Activated T-cell treated with anti-CD3 and anti-CD28 coated beads for 1 hour (primary cell): ENCODE measurements around the gene SIVA1.
"Not testable (repeated sequence)": the region's sequence is repeated elsewhere in the genome, so short reads cannot be mapped to it uniquely, and the experiment has no call there.

Experiments used
- DNase-seq: peaks from one replicate; pipeline ENCODE4 v3.0.0-alpha.2; 2020; ENCODE audit warnings: low read depth

Gene SIVA1

DNA sequence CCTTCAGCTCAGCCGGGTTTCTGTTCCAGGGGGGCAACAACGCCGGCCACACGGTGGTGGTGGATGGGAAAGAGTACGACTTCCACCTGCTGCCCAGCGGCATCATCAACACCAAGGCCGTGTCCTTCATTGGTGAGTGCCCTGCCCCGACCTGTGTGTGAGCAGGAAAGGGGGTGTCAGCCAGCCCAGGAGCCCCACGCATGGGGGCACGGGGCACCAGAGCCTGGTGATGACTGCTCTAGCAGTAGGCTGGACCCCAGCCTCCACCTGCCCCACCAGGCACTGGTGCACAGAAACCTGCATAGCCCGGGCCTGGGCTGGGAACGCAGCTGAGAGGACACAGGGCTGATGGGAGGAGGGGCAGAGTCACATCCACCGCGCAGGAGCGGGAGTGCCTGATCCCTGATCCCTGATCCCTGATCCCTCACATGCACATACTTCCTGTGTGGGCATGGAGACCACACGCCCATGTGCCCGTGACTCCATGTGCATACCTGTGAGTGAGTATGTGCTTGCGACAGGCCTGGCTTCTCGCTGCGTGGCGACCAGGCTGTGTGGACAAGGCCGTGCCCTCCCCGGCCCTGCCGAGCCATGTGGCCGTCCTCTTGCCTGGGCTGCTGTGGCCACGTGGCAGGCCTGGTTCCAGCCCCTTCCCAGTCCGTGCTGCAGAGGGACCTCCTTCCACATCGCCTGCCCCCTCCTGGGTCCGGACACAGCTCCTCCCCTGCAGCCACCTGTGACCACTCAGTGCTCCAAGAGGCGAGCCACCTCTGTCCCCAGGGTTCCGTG is 17.8 kb upstream of the SIVA1 start:
- no peak for DNase-seq

DNA sequence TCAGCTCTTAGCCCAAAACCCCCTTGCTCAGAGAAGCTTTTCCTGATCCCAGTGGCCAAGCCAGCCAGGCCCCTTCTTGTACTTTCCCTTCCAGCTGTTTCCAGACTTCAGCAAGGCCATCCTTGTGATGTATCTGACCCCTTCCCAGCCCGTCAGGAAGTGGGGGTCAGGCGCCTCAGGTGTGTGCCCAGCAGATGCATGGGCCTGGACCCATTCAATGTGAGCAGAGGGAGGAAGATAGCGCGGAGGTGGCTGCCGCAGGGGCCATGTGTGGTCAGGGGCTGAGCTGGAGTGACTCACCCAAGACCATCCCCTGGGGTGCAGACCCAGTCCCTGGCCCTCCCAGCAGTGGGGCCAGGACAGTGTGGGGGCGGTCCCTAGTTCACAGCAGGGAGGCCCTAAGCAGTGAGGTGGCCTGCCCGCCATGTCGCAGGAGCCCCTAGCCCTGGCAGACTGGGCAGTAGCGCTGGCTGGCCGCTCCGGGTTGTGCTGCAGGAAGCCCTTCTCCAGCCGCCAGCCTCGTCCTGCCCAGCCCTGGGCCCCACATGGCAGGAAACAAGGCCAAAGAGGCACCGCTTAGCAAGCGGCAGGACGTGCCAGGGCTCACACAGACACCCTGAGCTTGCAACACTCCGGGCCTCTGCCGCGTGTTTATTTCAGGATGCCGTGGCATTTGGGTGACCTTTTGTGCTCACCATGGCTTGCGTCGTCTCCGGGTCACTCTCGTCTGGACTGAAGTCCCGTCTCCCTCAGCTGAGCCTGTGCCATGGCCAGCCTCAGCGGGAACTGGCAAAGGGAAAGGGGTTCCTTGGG is 16.9 kb upstream of the SIVA1 start:
- DNase-seq, result no peak

DNA sequence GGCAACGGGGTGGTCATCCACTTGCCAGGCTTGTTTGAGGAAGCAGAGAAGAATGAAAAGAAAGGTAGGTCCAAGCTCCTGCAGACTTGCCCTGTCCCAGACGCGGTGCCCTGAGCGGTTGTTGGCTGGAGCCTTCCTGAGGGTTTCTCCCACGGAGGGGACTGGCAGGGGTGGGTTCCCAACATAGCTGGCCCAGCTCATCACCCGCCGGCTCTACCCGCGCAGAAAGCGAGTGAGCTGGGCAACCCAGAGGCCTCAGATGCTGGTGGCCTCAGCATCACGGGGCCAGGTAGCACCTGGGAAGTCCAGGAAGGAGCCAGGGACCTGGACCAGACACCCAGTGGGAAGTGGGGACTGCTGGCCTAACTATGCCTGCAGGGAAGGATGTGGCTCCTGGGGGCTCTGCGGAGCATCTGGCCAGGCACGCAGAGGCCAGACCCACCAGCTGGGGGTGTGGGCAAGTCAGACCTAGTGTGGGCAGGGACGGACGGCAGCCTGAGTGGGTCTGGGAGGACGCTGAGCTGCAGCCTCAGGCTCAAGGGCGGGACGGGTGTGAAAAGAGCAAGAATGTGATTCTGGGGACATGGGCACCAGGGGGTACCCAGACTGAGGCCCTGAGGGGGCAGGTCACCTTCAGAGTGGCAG is 14.4 kb upstream of the SIVA1 start:
- no peak for DNase-seq

DNA sequence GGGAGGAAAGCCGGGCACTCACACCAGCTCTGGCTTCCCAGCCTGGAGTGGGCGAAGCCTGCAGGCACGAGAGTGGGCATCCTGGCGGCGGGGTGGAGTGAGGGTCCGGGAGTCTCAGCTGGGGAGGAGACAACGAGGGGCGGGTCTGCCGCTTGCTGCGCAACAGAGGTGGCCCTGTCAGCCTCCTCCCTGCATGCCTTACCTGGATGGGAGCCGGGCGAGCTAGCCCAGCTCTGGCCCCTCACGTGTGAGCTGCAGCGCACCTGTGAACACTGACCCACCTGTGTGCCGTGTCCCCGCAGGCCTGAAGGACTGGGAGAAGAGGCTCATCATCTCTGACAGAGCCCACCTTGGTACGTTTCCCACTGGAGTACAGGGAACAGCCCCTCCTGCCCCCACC is 13.9 kb upstream of the SIVA1 start:
- no peak for DNase-seq

- no peak for DNase-seq
Observed at GRCh38 chr14:104739546-104740516, 13.1 kb upstream of the SIVA1 start.

DNA sequence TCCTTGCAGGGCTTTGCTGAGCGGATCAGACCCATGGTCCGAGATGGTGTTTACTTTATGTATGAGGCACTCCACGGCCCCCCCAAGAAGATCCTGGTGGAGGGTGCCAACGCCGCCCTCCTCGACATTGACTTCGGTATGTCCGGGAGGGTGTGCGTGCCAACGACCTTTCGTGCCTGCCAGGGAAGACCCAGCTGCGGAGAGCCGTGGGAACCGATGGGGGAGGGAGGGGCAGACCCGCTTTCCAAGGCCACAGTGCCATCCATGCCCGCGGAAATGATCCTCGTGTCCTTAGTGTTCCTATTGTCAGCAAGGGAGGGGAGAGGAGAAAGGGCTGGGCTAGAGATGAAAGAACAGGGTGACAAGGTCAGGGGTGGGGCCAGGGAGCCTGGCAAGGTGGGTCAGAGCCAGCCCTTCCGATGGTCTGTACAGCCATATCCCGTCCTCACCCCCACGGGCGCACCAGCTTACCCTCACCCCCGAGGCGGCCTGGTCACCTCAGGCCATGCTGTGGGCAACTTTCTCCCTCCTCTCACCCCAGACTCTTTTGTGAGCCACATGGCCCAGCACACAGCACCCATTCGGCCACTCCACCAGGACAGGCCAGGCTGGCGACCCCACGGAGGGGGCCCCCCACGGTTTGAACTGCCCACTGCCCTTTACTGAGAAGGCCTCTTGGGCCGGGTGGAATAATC is 11.7 kb upstream of the SIVA1 start:
- DNase-seq, result no peak

GRCh38 chr14:104741803-104742251 is 11.1 kb upstream of the SIVA1 start:
- DNase-seq, result no peak

DNA sequence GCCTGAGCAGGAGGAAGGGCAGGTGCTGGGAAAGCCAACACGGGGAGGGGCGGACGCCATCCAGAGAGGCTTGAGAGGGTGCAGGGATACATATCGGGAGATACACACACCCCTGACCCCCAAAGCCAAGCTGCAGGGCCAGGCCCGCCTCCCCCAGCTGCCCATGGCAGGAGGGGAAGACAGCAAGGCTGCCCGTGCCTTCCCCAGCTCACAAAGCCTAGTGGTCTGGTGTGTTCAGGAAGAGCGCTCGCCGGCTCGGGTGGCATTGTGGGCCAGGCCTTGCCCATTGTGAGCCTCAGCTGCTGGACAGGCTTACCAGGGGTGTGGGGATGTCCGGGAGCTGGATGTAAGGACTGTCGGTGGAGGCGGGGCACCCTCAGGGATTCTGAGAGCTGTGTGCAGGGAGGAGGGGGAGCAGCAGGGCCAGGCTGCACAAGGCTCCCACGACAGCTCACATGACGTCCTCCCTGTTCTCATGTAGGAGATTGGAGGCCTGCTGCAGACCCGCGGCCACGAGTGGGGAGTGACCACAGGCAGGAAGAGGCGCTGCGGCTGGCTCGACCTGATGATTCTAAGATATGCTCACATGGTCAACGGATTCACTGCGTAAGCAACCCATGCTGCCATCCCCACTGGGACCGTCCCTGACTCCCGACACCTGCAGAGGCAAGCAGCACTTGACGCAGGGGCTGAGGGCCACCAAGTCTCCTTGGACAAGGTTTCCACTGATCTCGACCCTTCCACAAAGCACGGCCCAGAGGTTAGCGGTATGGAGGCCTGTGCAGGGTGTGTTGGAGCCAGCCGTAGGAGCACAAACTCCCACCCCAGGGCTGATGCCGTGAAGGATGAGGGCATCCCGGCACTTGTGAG is 10.1 kb upstream of the SIVA1 start:
- DNase-seq, result no peak

DNA sequence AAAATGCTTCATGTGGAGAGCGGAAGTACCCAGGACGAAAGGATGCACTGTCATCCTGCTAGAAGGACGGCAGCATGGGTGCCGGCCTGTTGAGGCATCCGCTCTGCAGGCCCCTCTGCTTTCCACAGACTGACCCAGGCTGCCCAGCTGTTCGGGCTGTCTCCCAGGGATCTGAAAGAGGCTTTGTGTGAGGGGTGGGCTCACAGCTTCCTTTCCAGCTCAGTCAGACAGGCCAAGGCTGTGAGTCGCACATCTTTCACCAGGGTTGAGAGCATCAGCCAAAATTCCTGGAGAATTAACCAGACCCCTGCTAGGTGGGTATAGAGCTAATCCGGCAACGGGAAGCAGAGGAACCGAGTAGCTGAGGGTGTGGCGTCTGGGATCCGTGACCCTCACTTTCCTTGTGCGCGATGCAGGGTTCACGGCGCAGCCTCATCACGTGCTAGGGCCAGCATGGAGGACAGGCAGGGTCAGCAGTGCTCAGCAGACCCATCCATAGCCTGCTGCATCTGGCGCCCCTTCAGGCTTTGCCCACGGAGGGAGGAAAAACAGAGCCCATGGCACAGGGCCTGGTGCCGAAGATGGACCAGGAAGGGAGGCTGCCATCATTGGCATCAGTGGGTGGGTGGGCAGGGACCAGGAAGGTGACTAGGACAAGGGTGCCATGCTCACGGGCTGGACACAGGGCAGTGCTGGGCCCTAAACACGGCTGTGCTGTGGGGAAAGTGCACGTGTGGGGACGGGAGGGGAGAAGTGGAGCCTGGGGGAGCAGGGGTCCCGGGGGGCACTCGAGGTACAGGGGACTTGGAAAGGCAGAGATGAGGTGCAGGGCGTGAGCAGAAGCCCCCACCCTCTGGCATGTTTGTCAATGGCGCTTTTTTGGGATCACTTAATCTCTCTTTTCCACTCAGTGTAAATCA is 9.2 kb upstream of the SIVA1 start:
- no peak for DNase-seq

DNA sequence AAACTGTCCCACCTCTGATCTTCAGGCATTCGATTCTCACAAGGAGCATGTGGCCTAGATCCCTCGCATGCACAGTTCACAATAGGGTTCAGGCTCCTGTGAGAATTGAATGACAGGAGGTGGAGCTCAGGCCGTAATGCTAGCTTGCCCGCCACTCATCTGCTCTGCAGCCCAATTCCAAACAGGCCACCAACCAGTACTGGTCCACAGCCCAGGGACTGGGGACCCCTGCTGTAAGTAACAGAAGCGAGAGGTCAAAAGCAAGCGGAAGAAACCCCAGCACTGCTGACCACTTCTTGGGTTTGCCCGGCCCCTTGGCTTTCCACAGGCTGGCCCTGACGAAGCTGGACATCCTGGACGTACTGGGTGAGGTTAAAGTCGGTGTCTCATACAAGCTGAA is 8.5 kb upstream of the SIVA1 start:
- DNase-seq, result no peak

- DNase-seq, result no peak
Observed at GRCh38 chr14:104745431-104745830, 7.5 kb upstream of the SIVA1 start.

- no peak for DNase-seq
Observed at GRCh38 chr14:104746071-104746545, 6.8 kb upstream of the SIVA1 start.

DNA sequence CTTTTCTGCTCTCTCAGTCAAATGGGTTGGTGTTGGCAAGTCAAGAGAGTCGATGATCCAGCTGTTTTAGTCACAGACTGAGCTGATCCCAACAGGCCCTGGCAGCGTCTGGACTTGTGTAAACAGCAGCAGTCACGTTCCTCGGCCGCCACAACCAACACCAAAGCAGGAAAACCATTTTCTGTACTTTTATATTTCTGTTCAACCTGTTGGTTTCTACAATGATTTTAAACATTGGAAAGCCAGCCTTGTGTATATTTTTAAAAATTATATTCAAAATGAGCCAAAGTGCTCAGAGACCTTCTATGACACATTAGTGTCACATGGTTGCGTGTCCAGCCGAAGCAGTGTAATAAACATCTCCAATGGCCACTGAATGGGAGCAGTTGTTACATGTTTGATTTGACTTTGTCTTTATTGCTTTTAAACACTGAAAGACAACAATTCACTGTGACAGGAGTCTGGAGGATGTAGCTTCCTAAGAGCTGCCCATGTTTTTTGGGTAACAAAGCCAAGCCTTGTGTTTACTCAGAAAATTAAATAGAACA is 5.9 kb upstream of the SIVA1 start:
- no peak for DNase-seq

- no peak for DNase-seq
Observed at GRCh38 chr14:104747876-104748275, 5.1 kb upstream of the SIVA1 start.

GRCh38 chr14:104749111-104749649 is 3.8 kb upstream of the SIVA1 start:
- DNase-seq, result no peak

DNA sequence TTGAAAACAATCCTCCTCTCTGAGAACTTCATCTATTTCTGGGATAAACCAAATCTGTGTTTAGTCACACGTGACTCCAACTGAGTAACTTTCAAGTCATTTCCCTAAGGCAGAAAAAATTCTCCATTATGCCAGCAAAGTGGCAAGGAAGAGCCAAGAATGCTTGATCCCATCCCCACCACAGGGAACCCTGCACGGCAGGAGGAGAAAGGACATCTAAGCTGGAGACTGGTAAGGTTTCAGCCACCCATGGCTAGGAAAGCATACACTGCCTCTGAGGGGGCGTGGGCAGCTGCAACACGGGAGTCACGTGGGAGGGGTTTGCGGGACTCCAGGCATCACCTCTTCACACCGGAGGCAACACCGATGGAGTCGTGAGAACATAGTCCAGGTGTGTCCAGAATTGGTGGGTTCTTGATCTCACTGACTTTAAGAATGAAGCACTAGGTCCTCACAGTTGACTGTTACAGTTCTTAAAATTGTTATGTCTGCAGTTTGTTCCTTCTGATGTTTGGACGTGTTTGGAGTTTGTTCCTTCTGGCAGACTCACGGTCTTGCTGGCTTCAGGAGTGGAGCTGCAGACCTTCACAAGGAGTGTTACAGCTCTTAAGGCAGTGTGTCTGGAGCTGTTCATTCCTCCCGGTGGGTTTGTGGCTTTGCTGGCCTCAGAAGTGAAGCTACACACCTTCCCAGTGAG is 2.7 kb upstream of the SIVA1 start:
- no peak for DNase-seq

DNA sequence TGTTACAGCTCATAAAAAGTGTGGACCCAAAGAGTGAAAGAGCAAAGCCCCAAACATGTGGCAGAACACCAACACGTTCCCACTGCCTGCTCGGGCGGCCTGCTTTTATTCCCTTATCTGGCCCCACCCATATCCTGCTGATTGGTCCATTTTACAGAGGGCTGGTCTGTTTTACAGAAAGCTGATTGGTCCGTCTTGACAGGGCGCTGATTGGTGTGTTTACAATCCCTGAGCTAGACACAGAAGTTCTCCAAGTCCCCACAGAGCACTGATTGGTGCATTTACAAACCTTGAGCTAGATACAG is 2.2 kb upstream of the SIVA1 start:
- not testable (repeated sequence) for DNase-seq
